Spleen (tissue), 7 donors: ENCODE measurements around the gene SERPINA10.
"Not testable (repeated sequence)": the region's sequence is repeated elsewhere in the genome, so short reads cannot be mapped to it uniquely, and the experiment has no call there.

Experiments used
- CTCF ChIP-seq, 11 experiments: fragments of 200-600 bp in 7 of 11; fragments of 450-650 bp in 4 of 11; sonication (generic) in 4 of 11; IDR thresholded peaks in 8 of 11; conservative IDR thresholded peaks in 3 of 11; 1 replicate in 7 of 11; 2 replicates in 4 of 11; pipeline versions ENCODE4 v1.4.0 to v1.8.0; 2016 to 2021; ENCODE audit warnings: antibody characterized with exemption in 11 of 11, inconsistent platforms in 4 of 11, mild to moderate bottlenecking in 1 of 11
- POLR2A ChIP-seq, 3 donors: fragments of 450-650 bp; IDR thresholded peaks; one replicate each; pipeline ENCODE4 v1.5.1; 2017; ENCODE audit warnings: antibody characterized with exemption in 3 of 3, mild to moderate bottlenecking in 1 of 3
- POLR2AphosphoS5 ChIP-seq, 3 donors: sonication (generic); formaldehyde crosslinking; IDR thresholded peaks; one replicate each; pipeline ENCODE4 v1.5.1; 2017; ENCODE audit warnings: antibody characterized with exemption in 3 of 3
- donor health status: DM: no; HTN: no; CAD: no; lungs with moderate emphysema.
- donor health status: DM: no; HTN: no; CAD: no.
- donor health status: DM: no; HTN: no; CAD: no.

DNA sequence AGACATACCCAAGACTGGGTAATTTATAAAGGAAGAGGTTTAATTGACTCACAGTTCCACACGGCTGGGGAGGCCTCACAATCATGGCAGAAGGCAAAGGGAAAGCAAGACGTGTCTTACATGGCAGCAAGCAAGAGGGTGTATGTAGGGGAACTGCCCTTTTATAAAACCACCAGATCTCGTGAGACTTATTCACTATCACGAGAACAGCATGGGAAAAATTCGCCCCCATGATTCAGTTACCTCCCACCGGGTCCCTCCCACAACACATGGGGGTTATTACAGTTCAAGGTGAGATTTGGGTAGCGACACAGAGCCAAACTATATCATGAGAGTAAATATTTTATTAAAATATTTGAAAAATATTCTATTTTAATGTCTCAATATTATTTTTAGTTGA lies 24.5 kb downstream of the SERPINA10 start:
- not testable (repeated sequence) for TF ChIP-seq POLR2A (IDR thresholded peaks at IDR 0.05); CTCF (IDR thresholded peaks at IDR 0.05 in 8 of 11, conservative IDR thresholded peaks at IDR 0.05 in 3 of 11); POLR2AphosphoS5 (IDR thresholded peaks at IDR 0.05)
